Measurements from ENCODE around the gene POLR2B. TPM values are rescaled to one million over a fixed set of nuclear protein-coding genes. Genes with fewer than 3 reads are reported as not detected.

POLR2B gene
- total RNA-seq, 2 experiments from 2014 or later = 70.0 to 72.5 TPM

- H3K27ac ChIP-seq (ENCODE audit: low read depth in 1 of 2, low read length in 2 of 2) = no peak overlapping the region
- DNase-seq (no peak), ATAC-seq (ENCODE audit: poor library complexity) (no peak)
- TF ChIP-seq, protein P1, sequence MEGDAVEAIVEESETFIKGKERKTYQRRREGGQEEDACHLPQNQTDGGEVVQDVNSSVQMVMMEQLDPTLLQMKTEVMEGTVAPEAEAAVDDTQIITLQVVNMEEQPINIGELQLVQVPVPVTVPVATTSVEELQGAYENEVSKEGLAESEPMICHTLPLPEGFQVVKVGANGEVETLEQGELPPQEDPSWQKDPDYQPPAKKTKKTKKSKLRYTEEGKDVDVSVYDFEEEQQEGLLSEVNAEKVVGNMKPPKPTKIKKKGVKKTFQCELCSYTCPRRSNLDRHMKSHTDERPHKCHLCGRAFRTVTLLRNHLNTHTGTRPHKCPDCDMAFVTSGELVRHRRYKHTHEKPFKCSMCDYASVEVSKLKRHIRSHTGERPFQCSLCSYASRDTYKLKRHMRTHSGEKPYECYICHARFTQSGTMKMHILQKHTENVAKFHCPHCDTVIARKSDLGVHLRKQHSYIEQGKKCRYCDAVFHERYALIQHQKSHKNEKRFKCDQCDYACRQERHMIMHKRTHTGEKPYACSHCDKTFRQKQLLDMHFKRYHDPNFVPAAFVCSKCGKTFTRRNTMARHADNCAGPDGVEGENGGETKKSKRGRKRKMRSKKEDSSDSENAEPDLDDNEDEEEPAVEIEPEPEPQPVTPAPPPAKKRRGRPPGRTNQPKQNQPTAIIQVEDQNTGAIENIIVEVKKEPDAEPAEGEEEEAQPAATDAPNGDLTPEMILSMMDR (IDR thresholded peaks at IDR 0.05) = no peak
- H3K27ac Mint-ChIP-seq = no peak overlapping the region
- H3K27me3 ChIP-seq (ENCODE audit: control insufficient read depth in 1 of 2, insufficient read depth in 2 of 2, low read length in 2 of 2) = peaks cover 4 to 9% of the 10 kb centered on the region in 2 experiments
- no peak overlapping the region for H3K4me3 ChIP-seq (ENCODE audit: low read length)
- ChIA-PET CTCF (no interaction called here), POLR2A (no interaction called here)
- H3K36me3 Mint-ChIP-seq (ENCODE audit: low read depth) = no peaks in the 10 kb centered on the region
- H3K9me3 Mint-ChIP-seq = no peaks in the 10 kb centered on the region
- no peaks in the 10 kb centered on the region for H3K4me1 Mint-ChIP-seq (ENCODE audit: low read depth)
- H3K4me3 Mint-ChIP-seq = no peak overlapping the region
- no peaks in the 10 kb centered on the region for H3K36me3 ChIP-seq (ENCODE audit: insufficient read depth, low read length)
- H3K4me1 ChIP-seq (ENCODE audit: insufficient read depth, low read length) = no peaks in the 10 kb centered on the region
- no peaks in the 10 kb centered on the region for H3K9me3 ChIP-seq (ENCODE audit: control insufficient read depth in 1 of 2, insufficient read depth in 1 of 2, low read length in 2 of 2)
- intact Hi-C loops (cut with DNase I, micrococcal nuclease) = no loop called here
- peaks cover 21% of the 10 kb centered on the region for H3K27me3 Mint-ChIP-seq
These were observed 82.7 kb downstream of the POLR2B start for GRCh38 chr4:57061395-57061794.

DNA sequence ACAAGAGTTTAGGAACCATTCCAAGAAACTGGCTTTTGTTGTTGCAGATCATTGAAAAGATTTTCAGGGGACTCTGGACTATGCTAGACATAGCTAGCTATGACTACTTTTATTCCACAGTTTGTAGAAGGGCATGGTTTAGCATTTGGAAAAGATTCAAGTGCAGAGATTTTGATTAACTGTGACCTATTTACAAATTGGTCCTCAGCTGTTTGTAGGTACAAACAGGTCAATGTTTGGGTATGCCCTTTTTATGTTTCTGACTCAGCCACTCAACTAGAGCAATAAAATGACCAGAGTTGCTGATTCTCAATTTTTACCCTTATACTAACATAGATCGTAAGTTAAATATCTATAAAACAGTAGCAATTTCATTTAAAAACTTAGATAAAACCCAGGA lies 84.8 kb downstream of the POLR2B start:
- Mint-ChIP-seq H3K36me3 (ENCODE audit: low read depth) (no peaks in the 10 kb centered on the region), H3K9me3 (no peaks in the 10 kb centered on the region), H3K4me1 (ENCODE audit: low read depth) (no peaks in the 10 kb centered on the region), H3K27ac (no peak overlapping the region), H3K27me3 (peaks cover 13% of the 10 kb centered on the region), H3K4me3 (no peak overlapping the region)
- intact Hi-C loops (cut with DNase I, micrococcal nuclease) = no loop called here
- ChIA-PET CTCF (no interaction called here), POLR2A (no interaction called here)
- DNase-seq = no peak
- Histone ChIP-seq H3K27me3 (ENCODE audit: control insufficient read depth in 1 of 2, insufficient read depth in 2 of 2, low read length in 2 of 2) (no peaks in the 10 kb centered on the region), H3K9me3 (ENCODE audit: control insufficient read depth in 1 of 2, insufficient read depth in 1 of 2, low read length in 2 of 2) (no peaks in the 10 kb centered on the region), H3K27ac (ENCODE audit: low read depth in 1 of 2, low read length in 2 of 2) (no peak overlapping the region), H3K4me1 (ENCODE audit: insufficient read depth, low read length) (no peaks in the 10 kb centered on the region), H3K36me3 (ENCODE audit: insufficient read depth, low read length) (no peaks in the 10 kb centered on the region), H3K4me3 (ENCODE audit: low read length) (no peak overlapping the region)
- no peak for ATAC-seq (ENCODE audit: poor library complexity)
- TF ChIP-seq, protein P1 (IDR thresholded peaks at IDR 0.05) = no peak

DNA sequence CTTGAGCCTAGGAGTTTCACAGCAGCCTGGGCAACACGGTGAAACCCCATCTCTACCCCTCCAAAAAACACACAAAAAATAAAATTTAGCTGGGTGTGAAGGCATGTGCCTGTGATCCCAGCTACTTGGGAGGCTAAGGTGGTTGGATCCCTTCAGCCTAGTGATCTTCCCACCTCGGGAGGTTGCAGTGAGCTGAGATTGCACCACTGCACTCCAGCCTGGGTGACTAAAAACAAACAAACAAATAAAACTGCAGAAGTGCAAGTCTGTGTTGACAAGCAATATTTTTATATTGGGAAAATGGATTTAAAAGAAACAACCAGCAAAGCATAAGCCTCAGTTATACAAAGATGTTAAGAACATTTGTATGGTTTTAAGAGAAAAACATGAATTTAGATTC lies 85.4 kb downstream of the POLR2B start:
- H3K4me1 Mint-ChIP-seq (ENCODE audit: low read depth) = no peaks in the 10 kb centered on the region
- no peak for ATAC-seq (ENCODE audit: poor library complexity)
- CTCF ChIA-PET = no interaction called here

More for the DNA sequence above, 85.4 kb downstream of the POLR2B start:
- TF ChIP-seq, protein P1 (IDR thresholded peaks at IDR 0.05) = no peak
- Histone ChIP-seq H3K4me3 (ENCODE audit: low read length) (no peak overlapping the region), H3K4me1 (ENCODE audit: insufficient read depth, low read length) (no peaks in the 10 kb centered on the region), H3K9me3 (ENCODE audit: control insufficient read depth in 1 of 2, insufficient read depth in 1 of 2, low read length in 2 of 2) (no peaks in the 10 kb centered on the region), H3K27me3 (ENCODE audit: control insufficient read depth in 1 of 2, insufficient read depth in 2 of 2, low read length in 2 of 2) (no peaks in the 10 kb centered on the region), H3K36me3 (ENCODE audit: insufficient read depth, low read length) (no peaks in the 10 kb centered on the region), H3K27ac (ENCODE audit: low read depth in 1 of 2, low read length in 2 of 2) (no peak overlapping the region)
- Mint-ChIP-seq H3K27me3 (peaks cover 9% of the 10 kb centered on the region), H3K9me3 (no peaks in the 10 kb centered on the region), H3K27ac (no peak overlapping the region), H3K4me3 (no peak overlapping the region), H3K36me3 (ENCODE audit: low read depth) (no peaks in the 10 kb centered on the region)
- DNase-seq = no peak
- intact Hi-C loops (cut with DNase I, micrococcal nuclease) = no loop called here
- POLR2A ChIA-PET = no interaction called here
